ENCODE measurements around the gene NOTO.

- TF ChIP-seq CTCF (IDR thresholded peaks at IDR 0.05; ENCODE audit: insufficient read depth, low read depth, low read length) (no peak), EZH2 (IDR thresholded peaks at IDR 0.05; ENCODE audit: insufficient read depth, low read length) (no peak)
These were observed 12.0 kb downstream of the NOTO start, which contains the start of gene SMYD5 for GRCh38 chr2:73214120-73215035.
